Activated CD4-positive, alpha-beta T cell treated with anti-CD3 and anti-CD28 coated beads, Interleukin-2, amount 50 U/mL, for 16 hours (primary cell): ENCODE measurements around the gene EPS8.
"Not testable (repeated sequence)": the region's sequence is repeated elsewhere in the genome, so short reads cannot be mapped to it uniquely, and the experiment has no call there.

ENCODE experiments used
- DNase-seq: peaks from one replicate; pipeline ENCODE4 v3.0.0-alpha.2; 2020

Gene EPS8

GRCh38 chr12:15752785-15753184 is 36.4 kb downstream of the EPS8 start:
- no peak for DNase-seq

DNA sequence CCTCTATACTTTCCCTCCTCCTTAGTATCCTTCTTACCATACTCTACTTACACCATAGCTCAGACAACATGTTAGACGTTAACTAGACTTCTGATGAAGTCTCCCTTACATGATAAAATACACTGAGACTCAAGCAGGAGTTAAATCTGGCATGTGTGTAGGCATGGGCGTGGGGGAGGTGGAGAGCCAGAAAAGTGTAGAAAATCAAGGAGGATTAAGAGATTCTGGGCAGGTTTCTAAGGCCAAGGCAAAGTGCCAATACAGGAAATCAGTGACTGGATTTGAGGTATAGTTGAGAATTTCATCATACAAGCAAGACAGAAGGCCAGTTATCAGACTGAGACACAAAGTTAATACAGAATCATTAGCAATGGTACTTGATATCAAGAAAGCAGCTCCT is 37.4 kb downstream of the EPS8 start:
- no peak for DNase-seq

GRCh38 chr12:15749937-15750336 is 39.3 kb downstream of the EPS8 start:
- DNase-seq: no peak

DNA sequence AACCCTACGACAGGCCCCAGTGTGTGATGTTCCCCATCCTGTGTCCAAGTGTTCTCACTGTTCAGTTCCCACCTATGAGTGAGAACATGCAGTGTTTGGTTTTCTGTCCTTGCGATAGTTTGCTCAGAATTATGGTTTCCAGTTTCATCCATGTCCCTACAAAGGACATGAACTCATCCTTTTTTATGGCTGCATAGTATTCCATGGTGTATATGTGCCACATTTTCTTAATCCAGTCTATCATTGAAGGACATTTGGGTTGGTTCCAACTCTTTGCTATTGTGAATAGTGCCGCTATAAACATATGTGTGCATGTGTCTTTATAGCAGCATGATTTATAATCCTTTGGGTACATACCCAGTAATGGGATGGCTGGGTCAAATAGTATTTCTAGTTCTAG is 47.3 kb downstream of the EPS8 start:
- DNase-seq: not testable (repeated sequence)

DNA sequence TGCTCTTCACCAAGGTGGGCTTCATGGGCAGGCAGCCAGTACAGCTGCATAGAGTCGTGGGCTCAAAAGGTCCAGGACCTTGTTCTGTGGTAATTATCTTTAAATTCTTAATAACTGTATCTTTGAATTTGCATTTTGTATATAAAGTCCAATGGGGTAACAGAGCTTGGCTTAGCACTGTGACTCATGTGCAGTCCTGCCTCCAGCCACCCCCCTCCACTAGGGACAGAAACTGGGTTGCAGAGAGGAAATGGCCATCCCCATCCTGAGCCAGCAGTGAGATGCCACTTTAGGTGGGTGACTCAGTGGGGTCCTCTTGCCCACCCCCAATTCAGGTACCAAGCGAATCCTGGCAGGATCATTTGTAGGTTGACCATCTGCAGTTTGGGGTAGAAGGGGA is 48.1 kb downstream of the EPS8 start:
- DNase-seq: no peak

- DNase-seq: not testable (repeated sequence)
Measured at GRCh38 chr12:15740389-15740788, 48.8 kb downstream of the EPS8 start.

DNA sequence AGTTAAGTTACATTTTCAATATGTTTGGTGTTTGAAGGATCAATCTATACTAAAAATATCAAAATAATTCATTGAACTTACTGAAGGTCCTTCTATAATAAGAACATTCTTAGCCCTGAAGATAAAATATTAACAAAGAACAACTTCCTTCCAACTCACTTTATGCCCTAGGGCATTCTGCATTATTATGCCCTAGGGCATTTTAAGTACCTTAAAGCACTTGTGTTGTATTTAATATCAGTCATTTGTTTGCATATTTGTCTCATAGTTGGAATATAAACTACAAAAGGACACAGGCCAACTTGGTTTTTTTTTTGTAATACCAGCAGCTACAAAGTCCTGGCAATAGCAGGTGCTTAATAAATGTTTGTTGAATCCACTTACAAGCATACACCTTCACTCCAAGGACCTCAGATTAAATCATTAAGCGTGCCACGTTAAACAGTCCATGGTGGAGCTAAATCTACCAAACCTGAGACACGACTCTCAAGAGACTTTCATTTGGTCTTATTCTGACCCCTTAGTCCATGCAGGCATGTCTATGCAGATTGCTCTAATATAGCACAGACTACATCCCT is 50.7 kb downstream of the EPS8 start:
- no peak for DNase-seq

- no peak for DNase-seq
Measured at GRCh38 chr12:15735837-15736615, 53.2 kb downstream of the EPS8 start.

DNA sequence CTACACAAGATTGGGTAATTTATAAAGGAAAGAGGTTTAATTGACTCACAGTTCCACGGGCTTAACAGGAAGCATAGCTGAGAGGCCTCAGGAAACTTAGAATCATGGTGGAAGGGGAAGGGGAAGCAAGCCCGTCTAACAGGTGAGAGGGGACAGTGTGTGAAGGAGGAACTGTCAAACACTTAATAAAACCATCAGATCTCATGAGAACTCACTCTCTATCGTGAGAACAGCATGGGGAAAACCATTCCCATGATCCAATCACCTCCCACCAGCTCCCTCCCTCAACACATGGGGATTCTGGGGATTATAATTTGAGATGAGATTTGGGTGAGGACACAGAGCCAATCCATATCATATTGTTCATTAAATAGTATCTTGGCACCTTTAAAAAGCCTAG is 56.1 kb downstream of the EPS8 start:
- no peak for DNase-seq

DNA sequence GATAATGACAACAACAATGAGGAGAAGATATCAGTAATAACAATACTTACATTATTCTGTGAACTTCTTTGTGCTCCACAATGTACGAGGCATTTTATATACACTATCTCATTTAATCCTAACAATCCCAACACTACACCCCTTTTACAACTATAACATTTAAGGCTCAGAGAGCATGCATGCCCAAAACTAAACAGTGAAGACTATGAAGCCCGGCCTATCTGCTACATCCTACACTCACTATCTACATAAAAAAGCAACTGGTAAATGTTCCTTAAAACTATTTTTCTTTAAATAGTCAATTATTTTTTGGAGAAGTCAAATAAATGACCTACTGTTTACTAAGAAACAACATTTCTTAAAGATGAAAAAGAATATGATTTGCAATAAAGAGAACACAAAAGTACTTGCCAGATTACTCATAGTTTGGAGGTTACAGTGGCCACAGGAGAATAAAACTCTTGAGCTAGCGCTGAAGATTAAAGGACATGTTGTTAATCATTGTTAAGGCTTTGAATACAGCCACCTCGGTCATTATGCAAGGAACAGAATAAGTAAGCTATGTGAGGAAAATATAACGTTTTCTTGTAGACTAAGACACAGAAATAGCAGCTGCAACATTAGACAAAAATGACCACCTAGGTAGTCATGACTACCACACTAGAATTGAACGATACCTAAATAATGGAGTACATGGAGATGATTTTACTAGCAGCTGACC is 56.7 kb downstream of the EPS8 start:
- DNase-seq: no peak

GRCh38 chr12:15731940-15732339 is 57.2 kb downstream of the EPS8 start:
- no peak for DNase-seq

- no peak for DNase-seq
Measured at GRCh38 chr12:15729097-15729496, 60.1 kb downstream of the EPS8 start.

DNA sequence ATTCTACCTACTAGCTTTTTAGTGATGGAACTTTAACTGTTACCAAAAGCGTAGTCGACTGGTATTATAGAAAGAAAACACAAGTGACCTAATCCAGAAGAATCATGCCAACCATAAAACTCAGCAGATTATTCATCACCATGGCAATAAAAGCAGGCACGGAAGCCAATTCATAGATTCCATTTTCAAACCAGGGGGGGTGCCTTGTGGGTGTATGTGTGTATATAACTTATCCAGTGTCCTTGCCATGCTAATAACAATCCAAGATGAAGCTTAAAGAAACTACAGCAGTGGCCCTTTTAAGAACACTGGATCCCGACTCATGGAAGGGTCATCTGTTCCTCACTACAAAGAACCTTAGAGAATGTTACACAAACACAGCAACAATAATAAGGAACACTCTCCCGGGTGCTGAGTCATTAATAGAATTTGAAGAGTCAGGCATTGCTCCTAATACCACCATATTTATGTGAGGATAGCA is 61.0 kb downstream of the EPS8 start:
- no peak for DNase-seq

- no peak for DNase-seq
Measured at GRCh38 chr12:15726878-15727150, 62.4 kb downstream of the EPS8 start.

- DNase-seq: no peak
Measured at GRCh38 chr12:15726027-15726877, 62.9 kb downstream of the EPS8 start.

- no peak for DNase-seq
Measured at GRCh38 chr12:15722951-15723350, 66.2 kb downstream of the EPS8 start.

GRCh38 chr12:15721316-15722115 is 67.7 kb downstream of the EPS8 start:
- no peak for DNase-seq

- no peak for DNase-seq
Measured at GRCh38 chr12:15720295-15720694, 68.9 kb downstream of the EPS8 start.

- no peak for DNase-seq
Measured at GRCh38 chr12:15719230-15719629, 70.0 kb downstream of the EPS8 start.

GRCh38 chr12:15717940-15718567 is 71.1 kb downstream of the EPS8 start:
- no peak for DNase-seq

DNA sequence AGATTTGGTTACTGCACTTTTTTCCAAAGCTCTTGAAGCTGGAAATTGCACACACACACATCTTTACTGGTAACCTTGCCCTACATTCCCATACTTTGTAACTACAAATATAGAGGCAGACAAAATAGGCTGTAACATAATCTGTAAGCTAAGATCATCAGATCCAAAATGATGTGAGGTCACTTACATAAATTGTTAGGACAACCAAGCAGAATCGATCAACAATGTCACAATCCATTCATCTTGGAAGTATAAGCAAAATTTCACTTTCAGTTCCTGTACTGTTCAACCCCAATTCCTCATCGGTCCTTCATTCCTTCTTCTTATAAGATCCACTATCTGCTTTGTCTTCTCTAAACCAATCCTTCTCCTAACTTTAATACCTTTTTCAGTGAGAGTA is 72.6 kb downstream of the EPS8 start:
- no peak for DNase-seq

- DNase-seq: no peak
Measured at GRCh38 chr12:15714256-15714655, 74.9 kb downstream of the EPS8 start.
